Measurements from ENCODE around the gene F11R.
"Not testable (repeated sequence)": the region's sequence is repeated elsewhere in the genome, so short reads cannot be mapped to it uniquely, and the experiment has no call there.

The F11R gene

DNA sequence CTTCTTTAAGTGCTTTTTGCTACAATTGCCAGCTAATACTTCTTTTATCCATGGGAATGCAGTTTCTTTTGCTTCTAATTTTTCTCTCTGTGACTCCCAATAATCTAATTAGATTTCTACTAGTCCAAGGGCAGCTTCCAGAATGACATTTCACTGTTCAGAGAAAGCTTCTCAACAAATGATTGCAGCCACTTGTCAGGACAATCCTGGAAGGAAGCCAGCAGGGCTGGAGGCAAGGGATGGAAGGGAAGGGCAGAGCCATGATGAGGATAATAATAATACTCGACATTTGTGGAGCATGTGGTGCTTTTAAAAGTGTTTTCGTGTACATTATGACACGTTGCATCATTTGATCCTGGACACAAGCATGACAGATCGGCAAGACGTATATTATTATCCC, 19.4 kb downstream of the F11R start:
- TF ChIP-seq SUZ12 (IDR thresholded peaks at IDR 0.05; ENCODE audit: extremely low read depth, insufficient read depth, insufficient read length): no peak
- TF ChIP-seq YY1 (IDR thresholded peaks at IDR 0.05; ENCODE audit: insufficient read depth, insufficient read length): no peak
- no peak for TF ChIP-seq ZNF274 (IDR thresholded peaks at IDR 0.05; ENCODE audit: low read depth, low read length)
- no peak overlapping the region for H3K4me3 ChIP-seq (ENCODE audit: insufficient read length, low read depth)
- peaks cover 56% of the 10 kb centered on the region for H3K36me3 ChIP-seq (ENCODE audit: insufficient read depth, insufficient read length, low read length)
- H3K9ac ChIP-seq (ENCODE audit: insufficient read length, low read depth): no peak overlapping the region
- peaks cover 1% of the 10 kb centered on the region for H3K4me1 ChIP-seq (ENCODE audit: insufficient read depth, insufficient read length)
- H3K9me3 ChIP-seq (ENCODE audit: insufficient read depth, low read length): no peaks in the 10 kb centered on the region
- DNase-seq (ENCODE audit: low read depth, low spot score): no peak
- H3K27me3 ChIP-seq (ENCODE audit: insufficient read depth, insufficient read length): no peaks in the 10 kb centered on the region

DNA sequence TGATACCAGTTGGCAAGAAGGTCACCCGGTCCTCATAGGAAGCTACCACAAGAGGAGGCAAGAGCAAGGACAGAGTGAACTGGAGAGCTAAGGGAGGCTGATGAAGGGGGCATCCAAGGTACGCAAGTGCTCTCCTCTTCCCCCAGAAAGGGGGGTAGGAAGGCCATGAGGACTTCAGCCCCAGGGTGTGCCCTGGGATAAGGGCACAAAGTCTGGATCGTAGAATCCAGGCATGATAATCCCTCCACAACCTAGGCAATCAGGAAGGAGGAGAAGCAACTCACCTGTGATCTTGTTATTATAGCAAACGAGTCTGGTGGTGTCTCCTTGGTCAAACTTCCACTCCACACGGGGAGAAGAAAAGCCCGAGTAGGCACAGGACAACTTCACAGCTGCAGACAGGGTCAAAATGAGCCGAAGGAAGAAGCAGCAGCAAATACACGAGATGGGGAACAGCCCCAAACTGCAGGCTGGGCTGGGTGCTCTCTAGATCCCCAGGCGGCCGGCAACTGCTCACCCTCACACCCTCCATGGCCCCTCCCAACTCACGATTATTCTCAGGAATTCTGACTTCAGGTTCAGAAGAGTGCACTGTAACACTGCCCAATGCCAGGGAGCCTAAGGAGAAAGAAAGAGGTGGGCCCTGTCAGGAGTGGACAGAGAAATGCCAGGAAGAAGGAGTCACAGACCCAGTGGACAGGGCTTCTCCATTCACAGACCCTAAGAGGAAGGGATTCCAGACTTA, 20.0 kb downstream of the F11R start:
- Histone ChIP-seq H3K4me3 (ENCODE audit: insufficient read length, low read depth) (no peak overlapping the region), H3K4me1 (ENCODE audit: insufficient read depth, insufficient read length) (peaks cover 1% of the 10 kb centered on the region), H3K27me3 (ENCODE audit: insufficient read depth, insufficient read length) (no peaks in the 10 kb centered on the region), H3K36me3 (ENCODE audit: insufficient read depth, insufficient read length, low read length) (peaks cover 58% of the 10 kb centered on the region), H3K9ac (ENCODE audit: insufficient read length, low read depth) (no peak overlapping the region), H3K9me3 (ENCODE audit: insufficient read depth, low read length) (no peaks in the 10 kb centered on the region)
- DNase-seq (ENCODE audit: low read depth, low spot score): no peak
- TF ChIP-seq ZNF274 (IDR thresholded peaks at IDR 0.05; ENCODE audit: low read depth, low read length) (no peak), YY1 (IDR thresholded peaks at IDR 0.05; ENCODE audit: insufficient read depth, insufficient read length) (no peak), SUZ12 (IDR thresholded peaks at IDR 0.05; ENCODE audit: extremely low read depth, insufficient read depth, insufficient read length) (no peak)

DNA sequence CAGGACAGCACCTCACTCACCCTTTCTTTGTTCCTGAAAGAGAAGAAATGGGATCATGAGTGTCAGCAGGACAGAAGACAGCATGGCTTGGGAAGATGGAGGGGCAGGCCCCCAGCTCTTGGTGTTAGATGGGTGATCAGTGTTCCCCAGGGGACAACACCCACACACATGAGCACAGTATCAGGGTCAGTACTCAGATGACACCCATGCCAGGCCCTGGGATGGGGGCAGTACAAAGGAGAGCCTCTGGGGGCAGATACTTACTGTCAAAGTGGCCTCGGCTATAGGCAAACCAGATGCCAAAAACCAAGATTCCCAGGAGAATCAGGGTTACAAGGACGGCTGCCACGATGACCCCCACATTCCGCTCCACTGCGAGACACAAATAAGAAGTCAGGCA, 21.6 kb downstream of the F11R start:
- Histone ChIP-seq H3K36me3 (ENCODE audit: insufficient read depth, insufficient read length, low read length) (peaks cover 58% of the 10 kb centered on the region), H3K9me3 (ENCODE audit: insufficient read depth, low read length) (no peaks in the 10 kb centered on the region)

DNA sequence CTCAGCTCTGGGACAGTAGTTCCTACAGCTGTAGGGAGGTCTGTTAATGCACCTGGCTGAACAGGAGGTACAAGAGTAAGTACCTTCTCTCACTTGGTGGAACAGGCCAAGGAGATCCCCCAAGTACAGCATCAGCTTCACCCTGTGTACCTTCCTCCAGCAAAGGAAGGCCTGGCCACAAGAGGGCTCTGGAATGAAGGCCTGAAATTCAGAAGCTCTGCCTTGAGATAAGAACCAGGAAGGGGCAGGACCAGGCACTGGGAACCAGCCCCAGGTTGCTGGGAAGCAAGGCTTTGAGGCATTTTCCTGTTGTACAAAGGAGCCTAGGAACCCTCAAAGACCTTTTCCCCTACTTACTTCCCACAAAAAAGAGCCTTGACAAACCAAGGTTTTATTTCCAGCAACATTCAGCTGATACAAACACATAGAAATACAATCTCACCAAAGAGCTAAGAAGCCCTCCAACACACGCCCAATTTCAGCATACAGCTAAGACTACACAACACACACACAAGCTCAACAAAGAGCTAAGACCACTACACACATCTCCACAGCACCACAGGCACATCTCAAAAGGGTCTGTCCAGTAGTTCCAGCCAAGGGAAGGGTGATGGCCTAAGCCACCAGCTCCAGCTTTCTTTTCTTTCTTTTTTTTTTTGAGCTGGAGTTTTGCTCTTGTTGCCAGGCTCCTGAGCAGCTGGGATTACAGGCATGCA, 23.5 kb downstream of the F11R start:
- TF ChIP-seq SUZ12 (IDR thresholded peaks at IDR 0.05; ENCODE audit: extremely low read depth, insufficient read depth, insufficient read length): no peak
- TF ChIP-seq YY1 (IDR thresholded peaks at IDR 0.05; ENCODE audit: insufficient read depth, insufficient read length): no peak
- TF ChIP-seq ZNF274 (IDR thresholded peaks at IDR 0.05; ENCODE audit: low read depth, low read length): no peak
- H3K27me3 ChIP-seq (ENCODE audit: insufficient read depth, insufficient read length): no peaks in the 10 kb centered on the region
- H3K4me1 ChIP-seq (ENCODE audit: insufficient read depth, insufficient read length): peaks cover 1% of the 10 kb centered on the region
- peaks cover 58% of the 10 kb centered on the region for H3K36me3 ChIP-seq (ENCODE audit: insufficient read depth, insufficient read length, low read length)
- DNase-seq (ENCODE audit: low read depth, low spot score): no peak
- H3K4me3 ChIP-seq (ENCODE audit: insufficient read length, low read depth): no peak overlapping the region
- no peaks in the 10 kb centered on the region for H3K9me3 ChIP-seq (ENCODE audit: insufficient read depth, low read length)
- no peak overlapping the region for H3K9ac ChIP-seq (ENCODE audit: insufficient read length, low read depth)

More for the DNA sequence above, 21.6 kb downstream of the F11R start:
- no peak for DNase-seq (ENCODE audit: low read depth, low spot score)
- H3K4me1 ChIP-seq (ENCODE audit: insufficient read depth, insufficient read length): peaks cover 1% of the 10 kb centered on the region
- no peak for TF ChIP-seq ZNF274 (IDR thresholded peaks at IDR 0.05; ENCODE audit: low read depth, low read length)
- no peak overlapping the region for H3K9ac ChIP-seq (ENCODE audit: insufficient read length, low read depth)
- H3K4me3 ChIP-seq (ENCODE audit: insufficient read length, low read depth): no peak overlapping the region
- H3K27me3 ChIP-seq (ENCODE audit: insufficient read depth, insufficient read length): no peaks in the 10 kb centered on the region

DNA sequence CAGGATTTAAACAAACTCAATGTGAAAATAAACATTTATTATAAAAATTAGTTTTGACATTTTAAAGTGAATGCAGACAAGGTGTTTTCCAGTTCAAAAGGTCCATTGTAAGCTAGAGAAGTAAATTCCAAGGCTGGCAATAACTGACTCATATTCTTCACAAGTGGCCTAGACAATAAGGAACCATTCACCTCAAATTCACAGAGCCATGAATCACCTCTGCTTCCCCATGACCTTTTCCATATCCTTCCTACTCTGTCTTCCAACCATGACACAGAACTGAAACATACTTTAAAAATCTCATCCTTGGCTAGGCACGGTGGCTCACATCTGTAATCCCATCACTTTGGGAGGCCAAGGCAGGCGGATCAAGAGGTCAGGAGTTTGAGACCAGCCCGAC, 24.8 kb downstream of the F11R start:
- peaks cover 48% of the 10 kb centered on the region for H3K36me3 ChIP-seq (ENCODE audit: insufficient read depth, insufficient read length, low read length)
- H3K9ac ChIP-seq (ENCODE audit: insufficient read length, low read depth): no peak overlapping the region
- no peaks in the 10 kb centered on the region for H3K27me3 ChIP-seq (ENCODE audit: insufficient read depth, insufficient read length)
- no peaks in the 10 kb centered on the region for H3K9me3 ChIP-seq (ENCODE audit: insufficient read depth, low read length)
- TF ChIP-seq YY1 (IDR thresholded peaks at IDR 0.05; ENCODE audit: insufficient read depth, insufficient read length): no peak
- TF ChIP-seq SUZ12 (IDR thresholded peaks at IDR 0.05; ENCODE audit: extremely low read depth, insufficient read depth, insufficient read length): no peak
- TF ChIP-seq ZNF274 (IDR thresholded peaks at IDR 0.05; ENCODE audit: low read depth, low read length): no peak
- H3K4me3 ChIP-seq (ENCODE audit: insufficient read length, low read depth): no peak overlapping the region
- DNase-seq (ENCODE audit: low read depth, low spot score): no peak
- peaks cover 1% of the 10 kb centered on the region for H3K4me1 ChIP-seq (ENCODE audit: insufficient read depth, insufficient read length)

DNA sequence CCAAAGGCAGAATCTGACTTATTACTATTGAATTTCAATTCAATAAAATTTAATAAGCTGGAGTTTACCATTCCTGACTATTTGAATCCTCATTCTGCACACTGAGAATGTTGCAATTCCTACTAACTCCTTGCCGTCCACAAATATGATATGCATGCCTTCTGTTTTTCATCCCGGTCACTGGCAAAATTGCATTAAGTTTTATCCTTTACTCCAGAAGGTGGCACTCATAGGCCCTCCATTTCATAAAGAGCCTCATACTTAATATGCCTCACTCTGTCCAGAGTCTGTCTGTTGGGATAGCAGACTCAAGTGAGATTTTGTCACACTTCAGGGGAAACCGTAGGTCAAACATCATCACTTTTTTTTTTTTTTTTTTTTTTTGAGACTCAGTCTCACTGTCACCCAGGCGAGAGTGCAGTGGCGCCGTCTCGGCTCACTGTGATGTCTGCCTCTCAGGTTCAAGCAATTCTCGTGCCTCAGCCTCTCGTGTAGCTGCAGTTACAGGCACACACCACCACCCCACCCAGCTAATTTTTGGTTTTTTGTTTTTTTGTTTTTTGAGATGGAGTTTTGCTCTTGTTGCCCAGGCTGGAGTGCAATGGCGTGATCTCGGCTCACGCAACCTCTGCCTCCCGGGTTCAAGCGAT, 27.3 kb downstream of the F11R start:
- Histone ChIP-seq H3K9me3 (ENCODE audit: insufficient read depth, low read length) (no peaks in the 10 kb centered on the region), H3K4me3 (ENCODE audit: insufficient read length, low read depth) (no peak overlapping the region), H3K4me1 (ENCODE audit: insufficient read depth, insufficient read length) (peaks cover 5% of the 10 kb centered on the region), H3K27me3 (ENCODE audit: insufficient read depth, insufficient read length) (no peaks in the 10 kb centered on the region), H3K36me3 (ENCODE audit: insufficient read depth, insufficient read length, low read length) (peaks cover 22% of the 10 kb centered on the region), H3K9ac (ENCODE audit: insufficient read length, low read depth) (no peak overlapping the region)
- TF ChIP-seq ZNF274 (IDR thresholded peaks at IDR 0.05; ENCODE audit: low read depth, low read length) (no peak), SUZ12 (IDR thresholded peaks at IDR 0.05; ENCODE audit: extremely low read depth, insufficient read depth, insufficient read length) (no peak), YY1 (IDR thresholded peaks at IDR 0.05; ENCODE audit: insufficient read depth, insufficient read length) (no peak)
- DNase-seq (ENCODE audit: low read depth, low spot score): no peak

DNA sequence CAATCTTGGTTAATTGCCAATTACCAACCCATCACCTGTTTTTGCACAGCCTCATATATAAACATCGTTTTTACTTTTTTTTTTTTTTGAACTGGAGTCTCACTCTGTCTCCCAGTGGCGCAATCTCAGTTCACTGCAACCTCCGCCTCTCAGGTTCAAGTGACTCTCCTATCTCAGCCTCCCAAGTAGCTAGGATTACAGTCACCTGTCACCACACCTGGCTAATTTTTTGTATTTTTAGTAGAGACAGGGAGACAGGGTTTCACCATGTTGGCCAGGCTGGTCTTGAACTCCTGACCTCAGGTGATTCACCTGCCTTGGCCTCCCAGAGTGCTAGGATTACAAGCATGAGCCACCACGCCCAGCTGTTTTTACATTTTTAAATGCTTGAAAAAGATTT, 28.9 kb downstream of the F11R start:
- not testable (repeated sequence) for DNase-seq (ENCODE audit: low read depth, low spot score); H3K9me3 ChIP-seq (ENCODE audit: insufficient read depth, low read length); H3K36me3 ChIP-seq (ENCODE audit: insufficient read depth, insufficient read length, low read length); H3K9ac ChIP-seq (ENCODE audit: insufficient read length, low read depth); H3K4me3 ChIP-seq (ENCODE audit: insufficient read length, low read depth); H3K27me3 ChIP-seq (ENCODE audit: insufficient read depth, insufficient read length); H3K4me1 ChIP-seq (ENCODE audit: insufficient read depth, insufficient read length)

All from NT2/D1 (cell line).